Hindlimb muscle (tissue), 1 donor: ENCODE results near the gene BEND5. TPM values are rescaled to one million over a fixed set of nuclear protein-coding genes. Genes with fewer than 3 reads are reported as not detected.

Source experiments
- DNase-seq: peaks from one replicate; pipeline ENCODE4 v3.0.0-alpha.2; 2013
- polyA plus RNA-seq: library from polyadenylated mRNA; unstranded; fragments of 120-200 nt; gene quantifications from one replicate; pipeline ENCODE4 v1.2.1, GENCODE V29; 2013; ENCODE audit not compliant: insufficient read length

BEND5 gene
- polyA plus RNA-seq = 10.0 TPM

- peak; percentile 87 for DNase-seq
Measured at GRCh38 chr1:48776393-48777218, at the start of gene BEND5. BEND5 (minus strand) TSS chr1:48776891; CDS start chr1:48776831, 60 bp downstream.

GRCh38 chr1:48823168-48823567 is 46.5 kb upstream of the BEND5 start:
- no peak for DNase-seq

- no peak for DNase-seq
Measured at GRCh38 chr1:48820491-48820890, 43.8 kb upstream of the BEND5 start.

- DNase-seq = peak; percentile 40
Measured at GRCh38 chr1:48817505-48818114, 40.9 kb upstream of the BEND5 start.

- peak; percentile 45 for DNase-seq
Measured at GRCh38 chr1:48810740-48811139, 34.0 kb upstream of the BEND5 start.

- no peak for DNase-seq
Measured at GRCh38 chr1:48808496-48808895, 31.8 kb upstream of the BEND5 start.

GRCh38 chr1:48807554-48808260 is 31.0 kb upstream of the BEND5 start:
- peak; percentile 55 for DNase-seq

GRCh38 chr1:48803474-48803873 is 26.8 kb upstream of the BEND5 start:
- DNase-seq = no peak

GRCh38 chr1:48794816-48795215 is 18.1 kb upstream of the BEND5 start:
- no peak for DNase-seq

- DNase-seq = no peak
Measured at GRCh38 chr1:48793863-48794262, 17.2 kb upstream of the BEND5 start.

GRCh38 chr1:48792961-48793360 is 16.3 kb upstream of the BEND5 start:
- DNase-seq = no peak

- DNase-seq = no peak
Measured at GRCh38 chr1:48790397-48790796, 13.7 kb upstream of the BEND5 start.

- no peak for DNase-seq
Measured at GRCh38 chr1:48789903-48790302, 13.2 kb upstream of the BEND5 start.

- DNase-seq = no peak
Measured at GRCh38 chr1:48785869-48786268, 9.2 kb upstream of the BEND5 start.

GRCh38 chr1:48784301-48784700 is 7.6 kb upstream of the BEND5 start:
- no peak for DNase-seq

GRCh38 chr1:48777219-48777895 is 666 bp upstream of the BEND5 start:
- no peak for DNase-seq

GRCh38 chr1:48775831-48776392 is 779 bp downstream of the BEND5 start:
- no peak for DNase-seq

- no peak for DNase-seq
Measured at GRCh38 chr1:48773133-48773532, 3.6 kb downstream of the BEND5 start.

GRCh38 chr1:48772211-48772610 is 4.5 kb downstream of the BEND5 start:
- DNase-seq = no peak

GRCh38 chr1:48771561-48771960 is 5.1 kb downstream of the BEND5 start:
- peak; percentile 45 for DNase-seq

GRCh38 chr1:48767975-48768510 is 8.6 kb downstream of the BEND5 start:
- DNase-seq = no peak

GRCh38 chr1:48765335-48765734 is 11.4 kb downstream of the BEND5 start:
- no peak for DNase-seq
